ENCODE data around the gene TMED10. TPM values are rescaled to one million over a fixed set of nuclear protein-coding genes. Genes with fewer than 3 reads are reported as not detected.

TMED10 gene
- total RNA-seq, 1 donor from 2014 or later = 122 TPM

GRCh38 chr14:75175677-75176141 lies 703 bp downstream of the TMED10 start:
- TF ChIP-seq, protein P1, sequence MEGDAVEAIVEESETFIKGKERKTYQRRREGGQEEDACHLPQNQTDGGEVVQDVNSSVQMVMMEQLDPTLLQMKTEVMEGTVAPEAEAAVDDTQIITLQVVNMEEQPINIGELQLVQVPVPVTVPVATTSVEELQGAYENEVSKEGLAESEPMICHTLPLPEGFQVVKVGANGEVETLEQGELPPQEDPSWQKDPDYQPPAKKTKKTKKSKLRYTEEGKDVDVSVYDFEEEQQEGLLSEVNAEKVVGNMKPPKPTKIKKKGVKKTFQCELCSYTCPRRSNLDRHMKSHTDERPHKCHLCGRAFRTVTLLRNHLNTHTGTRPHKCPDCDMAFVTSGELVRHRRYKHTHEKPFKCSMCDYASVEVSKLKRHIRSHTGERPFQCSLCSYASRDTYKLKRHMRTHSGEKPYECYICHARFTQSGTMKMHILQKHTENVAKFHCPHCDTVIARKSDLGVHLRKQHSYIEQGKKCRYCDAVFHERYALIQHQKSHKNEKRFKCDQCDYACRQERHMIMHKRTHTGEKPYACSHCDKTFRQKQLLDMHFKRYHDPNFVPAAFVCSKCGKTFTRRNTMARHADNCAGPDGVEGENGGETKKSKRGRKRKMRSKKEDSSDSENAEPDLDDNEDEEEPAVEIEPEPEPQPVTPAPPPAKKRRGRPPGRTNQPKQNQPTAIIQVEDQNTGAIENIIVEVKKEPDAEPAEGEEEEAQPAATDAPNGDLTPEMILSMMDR (conservative IDR thresholded peaks at IDR 0.05; ENCODE audit: low read depth, low read length) = no peak
- DNase-seq (ENCODE audit: low read depth) = no peak
- H3K4me3 ChIP-seq (ENCODE audit: low read depth, low read length) = peak overlapping the region; percentile 89

DNA sequence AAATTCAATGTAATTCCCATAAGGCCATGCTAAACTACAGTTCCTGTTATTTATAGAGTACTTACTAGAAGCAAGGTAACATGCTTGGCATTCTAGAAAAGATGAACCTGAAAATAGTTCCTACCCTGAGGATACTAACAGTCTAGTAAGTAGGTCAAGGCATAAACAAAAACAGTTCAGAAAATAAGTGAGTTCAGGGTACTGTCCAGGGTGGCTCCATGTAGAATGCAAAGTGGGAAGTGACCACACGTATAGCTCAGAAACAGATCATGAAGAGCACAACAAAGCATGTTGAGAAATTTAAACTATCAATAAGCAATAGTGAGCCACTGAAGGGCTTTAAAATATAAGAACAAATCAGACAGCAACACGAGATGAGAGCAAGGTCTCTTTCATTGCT lies 2.3 kb downstream of the TMED10 start:
- TF ChIP-seq, protein P1 (conservative IDR thresholded peaks at IDR 0.05; ENCODE audit: low read depth, low read length) = no peak
- DNase-seq (ENCODE audit: low read depth) = no peak
- no peak overlapping the region for H3K4me3 ChIP-seq (ENCODE audit: low read depth, low read length)

GRCh38 chr14:75170772-75171171 lies 5.6 kb downstream of the TMED10 start:
- H3K4me3 ChIP-seq (ENCODE audit: low read depth, low read length) = no peak overlapping the region
- no peak for DNase-seq (ENCODE audit: low read depth)
- TF ChIP-seq, protein P1 (conservative IDR thresholded peaks at IDR 0.05; ENCODE audit: low read depth, low read length) = no peak

- no peak for DNase-seq (ENCODE audit: low read depth)
- no peak overlapping the region for H3K4me3 ChIP-seq (ENCODE audit: low read depth, low read length)
- TF ChIP-seq, protein P1 (conservative IDR thresholded peaks at IDR 0.05; ENCODE audit: low read depth, low read length) = no peak
Measured at GRCh38 chr14:75168586-75169335, 7.7 kb downstream of the TMED10 start.

- TF ChIP-seq, protein P1 (conservative IDR thresholded peaks at IDR 0.05; ENCODE audit: low read depth, low read length) = no peak
- no peak overlapping the region for H3K4me3 ChIP-seq (ENCODE audit: low read depth, low read length)
- DNase-seq (ENCODE audit: low read depth) = no peak
Measured at GRCh38 chr14:75167325-75167724, 9.1 kb downstream of the TMED10 start.

DNA sequence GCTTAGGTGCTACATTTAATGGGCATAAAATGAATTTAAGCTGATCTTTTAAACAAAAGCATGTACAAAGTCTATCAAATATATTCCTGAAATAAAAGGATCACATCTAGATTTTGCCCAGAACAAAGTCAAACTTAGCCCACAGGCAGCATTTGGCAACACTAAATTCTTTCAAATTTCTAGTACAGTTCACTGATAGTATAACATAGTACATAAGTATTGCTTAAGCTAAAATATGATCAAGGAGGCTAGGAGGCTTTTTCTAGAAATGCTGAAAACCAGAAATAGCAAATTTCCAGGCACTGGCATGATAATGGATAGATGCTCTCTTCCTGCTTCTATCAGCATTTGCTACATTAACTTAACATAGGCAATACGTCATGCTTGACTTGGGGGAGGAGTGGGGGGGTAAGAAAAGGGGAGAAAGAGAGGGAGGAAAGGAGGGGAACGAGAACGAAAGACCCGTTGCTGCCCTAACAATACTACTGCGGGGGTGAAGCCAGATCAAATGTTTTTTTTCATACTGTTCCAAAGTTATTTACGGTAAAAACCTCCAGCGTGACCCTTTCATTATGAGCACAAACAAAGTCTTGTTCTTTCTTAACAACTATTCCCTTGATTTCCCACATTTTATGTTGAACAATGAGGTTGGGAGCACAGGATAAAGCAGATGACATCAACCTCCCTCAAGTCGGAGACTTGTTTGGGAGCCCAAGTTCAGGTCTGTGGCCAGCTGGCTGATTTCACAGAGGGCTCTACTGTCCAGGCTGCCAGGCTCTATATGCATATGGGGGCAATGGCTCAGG lies 10.6 kb downstream of the TMED10 start:
- TF ChIP-seq, protein P1 (conservative IDR thresholded peaks at IDR 0.05; ENCODE audit: low read depth, low read length) = no peak
- no peak for DNase-seq (ENCODE audit: low read depth)
- no peak overlapping the region for H3K4me3 ChIP-seq (ENCODE audit: low read depth, low read length)

Measured in epithelial cell of proximal tubule (primary cell).